Measurements from ENCODE around the gene BEST1. TPM values are rescaled to one million over a fixed set of nuclear protein-coding genes. Genes with fewer than 3 reads are reported as not detected.

Gene BEST1
- total RNA-seq, 1 donor from 2014 or later, result 1.1 TPM

DNA sequence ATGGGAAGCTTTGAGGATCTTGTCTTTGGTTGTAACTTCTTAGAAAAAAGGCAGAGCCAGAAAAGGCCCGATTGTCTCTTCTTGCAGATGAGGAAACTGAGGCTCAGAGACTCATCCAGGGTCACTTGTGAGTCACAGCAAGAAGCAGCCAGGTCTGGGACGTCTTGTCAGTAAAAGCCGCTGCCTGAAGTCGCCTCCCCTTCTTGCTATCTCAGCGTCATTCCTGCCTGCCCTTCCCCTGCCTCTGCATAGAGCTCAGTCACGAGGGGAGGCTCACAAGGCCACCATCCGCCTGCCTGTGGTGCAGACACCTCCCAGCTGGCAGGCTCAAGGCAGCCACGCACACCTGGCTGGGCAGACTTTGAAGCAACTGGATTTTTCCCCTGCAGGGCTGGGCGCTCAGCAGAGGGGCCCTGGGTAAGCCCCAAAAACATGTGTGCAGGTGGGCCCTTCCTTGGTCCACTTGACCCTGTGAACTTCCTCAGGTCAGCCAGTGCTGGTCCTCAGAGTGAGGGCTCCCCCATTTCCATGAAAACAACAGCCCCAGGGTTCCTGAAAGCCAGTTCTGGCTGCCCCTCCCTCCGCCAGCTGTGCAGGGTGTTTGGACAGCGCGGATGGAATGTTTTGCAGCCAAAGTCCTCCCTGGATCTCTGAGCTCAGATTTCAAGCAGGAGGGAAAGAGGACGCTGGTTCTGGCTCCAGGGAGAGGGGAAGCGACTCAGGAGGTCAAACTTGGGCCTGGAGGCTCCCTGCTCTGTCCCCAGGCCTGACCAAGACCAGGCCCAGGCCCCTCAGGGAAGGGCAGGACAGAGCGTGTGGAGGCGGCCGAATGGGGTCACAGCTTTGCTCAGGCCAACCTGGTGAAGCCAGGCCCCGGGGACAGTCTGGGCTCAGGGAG lies 26.7 kb upstream of the BEST1 start:
- H3K36me3 Mint-ChIP-seq, result no peaks in the 10 kb centered on the region
- H3K4me3 Mint-ChIP-seq, result peak overlapping the region; percentile 44
- H3K9me3 Mint-ChIP-seq, result no peaks in the 10 kb centered on the region
- no peak for DNase-seq (ENCODE audit: low spot score in 2 of 2, unreplicated experiment in 2 of 2)
- TF ChIP-seq, protein P1, sequence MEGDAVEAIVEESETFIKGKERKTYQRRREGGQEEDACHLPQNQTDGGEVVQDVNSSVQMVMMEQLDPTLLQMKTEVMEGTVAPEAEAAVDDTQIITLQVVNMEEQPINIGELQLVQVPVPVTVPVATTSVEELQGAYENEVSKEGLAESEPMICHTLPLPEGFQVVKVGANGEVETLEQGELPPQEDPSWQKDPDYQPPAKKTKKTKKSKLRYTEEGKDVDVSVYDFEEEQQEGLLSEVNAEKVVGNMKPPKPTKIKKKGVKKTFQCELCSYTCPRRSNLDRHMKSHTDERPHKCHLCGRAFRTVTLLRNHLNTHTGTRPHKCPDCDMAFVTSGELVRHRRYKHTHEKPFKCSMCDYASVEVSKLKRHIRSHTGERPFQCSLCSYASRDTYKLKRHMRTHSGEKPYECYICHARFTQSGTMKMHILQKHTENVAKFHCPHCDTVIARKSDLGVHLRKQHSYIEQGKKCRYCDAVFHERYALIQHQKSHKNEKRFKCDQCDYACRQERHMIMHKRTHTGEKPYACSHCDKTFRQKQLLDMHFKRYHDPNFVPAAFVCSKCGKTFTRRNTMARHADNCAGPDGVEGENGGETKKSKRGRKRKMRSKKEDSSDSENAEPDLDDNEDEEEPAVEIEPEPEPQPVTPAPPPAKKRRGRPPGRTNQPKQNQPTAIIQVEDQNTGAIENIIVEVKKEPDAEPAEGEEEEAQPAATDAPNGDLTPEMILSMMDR (IDR thresholded peaks at IDR 0.05; ENCODE audit: unreplicated experiment), result no peak
- H3K27ac Mint-ChIP-seq, result peak overlapping the region; percentile 98
- peaks cover 54% of the 10 kb centered on the region for H3K4me1 Mint-ChIP-seq
- H3K27me3 Mint-ChIP-seq (ENCODE audit: low read depth), result peaks cover 21% of the 10 kb centered on the region

- no peaks in the 10 kb centered on the region for H3K9me3 Mint-ChIP-seq
- H3K4me3 Mint-ChIP-seq, result no peak overlapping the region
- peak overlapping the region; percentile 98 for H3K27ac Mint-ChIP-seq
- peaks cover 47% of the 10 kb centered on the region for H3K4me1 Mint-ChIP-seq
- peaks cover 15% of the 10 kb centered on the region for H3K27me3 Mint-ChIP-seq (ENCODE audit: low read depth)
- TF ChIP-seq, protein P1 (IDR thresholded peaks at IDR 0.05; ENCODE audit: unreplicated experiment), result no peak
- no peaks in the 10 kb centered on the region for H3K36me3 Mint-ChIP-seq
- DNase-seq (ENCODE audit: low spot score in 2 of 2, unreplicated experiment in 2 of 2), result no peak
Measured at GRCh38 chr11:61924064-61924455, 26.1 kb upstream of the BEST1 start.

- TF ChIP-seq, protein P1 (IDR thresholded peaks at IDR 0.05; ENCODE audit: unreplicated experiment), result no peak
- Mint-ChIP-seq H3K4me3 (no peak overlapping the region), H3K36me3 (no peaks in the 10 kb centered on the region), H3K4me1 (peaks cover 35% of the 10 kb centered on the region), H3K27me3 (ENCODE audit: low read depth) (peaks cover 1% of the 10 kb centered on the region), H3K27ac (peak overlapping the region; percentile 4), H3K9me3 (no peaks in the 10 kb centered on the region)
- peak in 1 of 2 experiments; percentile 16 for DNase-seq (ENCODE audit: low spot score in 2 of 2, unreplicated experiment in 2 of 2)
Measured at GRCh38 chr11:61925736-61926135, 24.4 kb upstream of the BEST1 start.

DNA sequence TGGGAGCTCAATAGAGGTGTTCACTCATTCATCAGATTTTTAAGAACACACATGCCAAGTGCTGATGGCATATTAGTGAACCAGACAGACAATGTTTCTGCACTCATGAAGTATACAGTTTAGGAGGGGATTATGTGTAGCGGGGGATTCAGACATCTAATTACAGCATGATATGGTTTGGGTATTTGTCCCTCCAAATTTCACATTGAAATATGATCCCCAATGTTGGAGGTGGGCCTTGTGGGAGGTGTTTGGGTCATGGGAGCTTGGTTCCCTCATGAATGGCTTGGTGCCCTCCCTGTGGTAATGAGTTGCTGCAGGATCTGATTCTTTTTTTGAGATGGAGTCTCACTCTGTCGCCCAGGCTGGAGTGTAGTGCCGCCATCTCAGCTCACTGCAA lies 23.9 kb upstream of the BEST1 start:
- peaks cover 1% of the 10 kb centered on the region for H3K27me3 Mint-ChIP-seq (ENCODE audit: low read depth)
- no peaks in the 10 kb centered on the region for H3K36me3 Mint-ChIP-seq
- no peaks in the 10 kb centered on the region for H3K9me3 Mint-ChIP-seq
- no peak overlapping the region for H3K27ac Mint-ChIP-seq
- TF ChIP-seq, protein P1 (IDR thresholded peaks at IDR 0.05; ENCODE audit: unreplicated experiment), result no peak
- DNase-seq (ENCODE audit: low spot score in 2 of 2, unreplicated experiment in 2 of 2), result no peak
- H3K4me1 Mint-ChIP-seq, result peaks cover 35% of the 10 kb centered on the region
- no peak overlapping the region for H3K4me3 Mint-ChIP-seq

DNA sequence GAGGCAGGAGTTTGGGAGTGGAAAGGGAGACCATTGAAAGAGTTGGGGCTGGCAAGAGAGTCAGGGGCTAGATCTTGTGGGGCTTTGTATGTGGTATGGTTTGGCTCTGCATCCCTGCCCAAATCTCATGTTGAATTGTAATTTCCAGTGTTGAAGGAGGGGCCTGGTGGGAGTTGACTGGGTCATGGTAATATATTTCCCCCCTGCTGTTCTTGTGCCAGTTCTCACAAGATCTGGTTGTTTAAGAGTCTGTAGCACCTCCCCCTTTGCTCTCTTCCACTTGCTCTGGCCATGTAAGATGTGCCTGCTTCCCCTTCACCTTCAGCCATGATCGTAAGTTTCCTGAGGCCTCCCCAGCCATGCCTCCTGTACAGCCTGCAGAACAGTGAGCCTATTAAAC lies 22.6 kb upstream of the BEST1 start:
- H3K4me3 Mint-ChIP-seq, result no peak overlapping the region
- H3K27ac Mint-ChIP-seq, result no peak overlapping the region
- H3K4me1 Mint-ChIP-seq, result peaks cover 33% of the 10 kb centered on the region
- H3K9me3 Mint-ChIP-seq, result no peaks in the 10 kb centered on the region
- peaks cover 3% of the 10 kb centered on the region for H3K27me3 Mint-ChIP-seq (ENCODE audit: low read depth)
- TF ChIP-seq, protein P1 (IDR thresholded peaks at IDR 0.05; ENCODE audit: unreplicated experiment), result no peak
- H3K36me3 Mint-ChIP-seq, result no peaks in the 10 kb centered on the region
- no peak for DNase-seq (ENCODE audit: low spot score in 2 of 2, unreplicated experiment in 2 of 2)
